Measurements from ENCODE around the gene PCBP3.

PCBP3 gene

GRCh38 chr21:45984584-45985095, 341.1 kb downstream of the PCBP3 start:
- no peak for TF ChIP-seq CTCF (conservative IDR thresholded peaks at IDR 0.05; ENCODE audit: control insufficient read depth, insufficient read depth, low read depth, low read length)
- peak overlapping the region; percentile 80 for H3K4me3 ChIP-seq (ENCODE audit: control insufficient read depth, low read depth, low read length)
- no peak for DNase-seq (ENCODE audit: low read depth)

- no peak for TF ChIP-seq CTCF (conservative IDR thresholded peaks at IDR 0.05; ENCODE audit: control insufficient read depth, insufficient read depth, low read depth, low read length)
- DNase-seq (ENCODE audit: low read depth) = no peak
- H3K4me3 ChIP-seq (ENCODE audit: control insufficient read depth, low read depth, low read length) = peak overlapping the region; percentile 80
Measured at GRCh38 chr21:45985471-45986315, 342.2 kb downstream of the PCBP3 start.

GRCh38 chr21:45986316-45987051, 343.0 kb downstream of the PCBP3 start:
- no peak for DNase-seq (ENCODE audit: low read depth)
- no peak for TF ChIP-seq CTCF (conservative IDR thresholded peaks at IDR 0.05; ENCODE audit: control insufficient read depth, insufficient read depth, low read depth, low read length)
- H3K4me3 ChIP-seq (ENCODE audit: control insufficient read depth, low read depth, low read length) = peak overlapping the region; percentile 80

- peak overlapping the region; percentile 80 for H3K4me3 ChIP-seq (ENCODE audit: control insufficient read depth, low read depth, low read length)
- no peak for TF ChIP-seq CTCF (conservative IDR thresholded peaks at IDR 0.05; ENCODE audit: control insufficient read depth, insufficient read depth, low read depth, low read length)
- no peak for DNase-seq (ENCODE audit: low read depth)
Measured at GRCh38 chr21:45987121-45987711, 343.7 kb downstream of the PCBP3 start.

GRCh38 chr21:45988366-45989347, 345.1 kb downstream of the PCBP3 start:
- TF ChIP-seq CTCF (conservative IDR thresholded peaks at IDR 0.05; ENCODE audit: control insufficient read depth, insufficient read depth, low read depth, low read length) = no peak
- no peak for DNase-seq (ENCODE audit: low read depth)
- H3K4me3 ChIP-seq (ENCODE audit: control insufficient read depth, low read depth, low read length) = no peak overlapping the region
